Fibroblast of the aortic adventitia (primary cell): ENCODE data around the gene MAST3. TPM values are rescaled to one million over a fixed set of nuclear protein-coding genes. Genes with fewer than 3 reads are reported as not detected.

ENCODE experiments used
- DNase-seq: peaks from one replicate; pipeline ENCODE4 v3.0.0-alpha.2; 2010; ENCODE audit warnings: low read depth
- H3K4me3 ChIP-seq: 2 replicates; pipeline ENCODE4 v1.5.1; 2011; ENCODE audit warnings: low read depth, mild to moderate bottlenecking, control low read depth, low read length, moderate library complexity
- total RNA-seq: library from RNA; depleted of rRNA; stranded (reverse); fragments of >200 nt; gene quantifications from 2 replicates; pipeline ENCODE4 v1.2.3, GENCODE V29; 2012; ENCODE audit warnings: low replicate concordance
- TF ChIP-seq, protein P1 (sequence below): IDR thresholded peaks from 2 replicates; pipeline ENCODE4 v1.5.1; 2011; ENCODE audit warnings: mild to moderate bottlenecking, low read length, control low read depth, inconsistent platforms; ENCODE audit not compliant: insufficient read depth

Gene MAST3
- total RNA-seq, 1 donor: 3.1 TPM

DNA sequence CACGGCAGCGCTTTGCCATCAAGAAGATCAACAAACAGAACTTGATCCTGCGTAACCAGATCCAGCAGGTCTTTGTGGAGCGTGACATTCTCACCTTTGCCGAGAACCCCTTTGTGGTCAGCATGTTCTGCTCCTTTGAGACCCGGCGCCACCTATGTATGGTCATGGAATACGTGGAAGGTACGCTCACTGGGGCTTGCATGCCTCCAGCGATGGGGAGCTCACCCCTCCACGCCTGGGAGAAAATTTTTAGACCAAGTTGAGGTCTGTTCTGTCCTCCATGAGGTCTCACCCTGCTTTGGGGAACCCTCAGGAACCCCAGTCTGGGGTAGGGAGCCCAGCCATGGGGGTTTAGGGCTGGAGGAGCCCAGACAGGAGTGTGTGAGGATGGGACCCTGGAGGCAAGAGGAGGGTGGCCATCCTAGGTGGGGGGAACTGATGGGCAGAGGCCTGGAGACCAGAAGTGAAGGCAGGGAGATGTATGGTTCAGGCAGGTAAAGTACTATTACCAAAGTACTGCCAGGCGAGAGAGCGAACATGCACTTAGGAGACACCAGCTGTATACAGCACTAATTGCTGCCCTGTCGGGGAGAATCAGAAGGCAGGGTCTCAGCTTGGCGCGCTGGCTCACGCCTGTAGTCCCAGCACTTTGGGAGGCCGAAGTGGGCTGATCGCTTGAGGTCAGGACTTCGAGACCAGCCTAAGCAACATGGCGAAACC lies 33.1 kb downstream of the MAST3 start:
- DNase-seq: no peak
- TF ChIP-seq, protein P1, sequence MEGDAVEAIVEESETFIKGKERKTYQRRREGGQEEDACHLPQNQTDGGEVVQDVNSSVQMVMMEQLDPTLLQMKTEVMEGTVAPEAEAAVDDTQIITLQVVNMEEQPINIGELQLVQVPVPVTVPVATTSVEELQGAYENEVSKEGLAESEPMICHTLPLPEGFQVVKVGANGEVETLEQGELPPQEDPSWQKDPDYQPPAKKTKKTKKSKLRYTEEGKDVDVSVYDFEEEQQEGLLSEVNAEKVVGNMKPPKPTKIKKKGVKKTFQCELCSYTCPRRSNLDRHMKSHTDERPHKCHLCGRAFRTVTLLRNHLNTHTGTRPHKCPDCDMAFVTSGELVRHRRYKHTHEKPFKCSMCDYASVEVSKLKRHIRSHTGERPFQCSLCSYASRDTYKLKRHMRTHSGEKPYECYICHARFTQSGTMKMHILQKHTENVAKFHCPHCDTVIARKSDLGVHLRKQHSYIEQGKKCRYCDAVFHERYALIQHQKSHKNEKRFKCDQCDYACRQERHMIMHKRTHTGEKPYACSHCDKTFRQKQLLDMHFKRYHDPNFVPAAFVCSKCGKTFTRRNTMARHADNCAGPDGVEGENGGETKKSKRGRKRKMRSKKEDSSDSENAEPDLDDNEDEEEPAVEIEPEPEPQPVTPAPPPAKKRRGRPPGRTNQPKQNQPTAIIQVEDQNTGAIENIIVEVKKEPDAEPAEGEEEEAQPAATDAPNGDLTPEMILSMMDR: no peak
- no peak overlapping the region for H3K4me3 ChIP-seq

DNA sequence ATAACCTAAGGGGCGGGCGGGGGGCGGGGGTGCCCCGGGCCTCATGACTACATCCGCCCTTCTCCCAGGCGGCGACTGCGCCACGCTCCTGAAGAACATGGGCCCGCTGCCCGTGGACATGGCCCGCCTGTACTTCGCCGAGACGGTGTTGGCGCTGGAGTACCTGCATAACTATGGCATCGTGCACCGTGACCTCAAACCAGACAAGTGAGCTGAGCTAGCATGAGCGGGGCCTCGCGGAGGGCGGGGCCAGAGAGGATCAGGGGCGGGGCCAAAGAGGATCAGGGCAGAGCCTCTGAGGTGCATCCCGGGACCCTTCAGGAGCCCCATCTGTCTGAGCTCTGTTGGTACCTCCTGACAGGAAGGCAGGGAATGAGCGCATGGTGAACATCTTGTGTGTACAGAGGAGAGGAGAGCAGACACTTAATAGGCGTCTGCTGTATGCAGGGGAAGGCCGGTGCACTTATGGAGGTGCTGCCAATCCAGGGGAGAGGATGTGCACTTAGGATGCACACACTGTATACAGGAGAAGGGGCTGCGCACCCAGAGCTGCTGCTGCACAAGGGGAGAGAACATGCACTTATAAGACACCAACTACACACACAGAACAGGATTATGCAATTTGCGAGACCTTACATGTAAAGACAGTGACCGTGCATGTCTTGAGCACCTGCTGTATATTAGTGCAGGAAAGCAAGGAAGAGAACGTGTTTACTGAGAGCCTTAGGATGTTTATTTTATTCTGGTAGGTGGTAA lies 34.4 kb downstream of the MAST3 start:
- DNase-seq: no peak
- TF ChIP-seq, protein P1: no peak

DNA sequence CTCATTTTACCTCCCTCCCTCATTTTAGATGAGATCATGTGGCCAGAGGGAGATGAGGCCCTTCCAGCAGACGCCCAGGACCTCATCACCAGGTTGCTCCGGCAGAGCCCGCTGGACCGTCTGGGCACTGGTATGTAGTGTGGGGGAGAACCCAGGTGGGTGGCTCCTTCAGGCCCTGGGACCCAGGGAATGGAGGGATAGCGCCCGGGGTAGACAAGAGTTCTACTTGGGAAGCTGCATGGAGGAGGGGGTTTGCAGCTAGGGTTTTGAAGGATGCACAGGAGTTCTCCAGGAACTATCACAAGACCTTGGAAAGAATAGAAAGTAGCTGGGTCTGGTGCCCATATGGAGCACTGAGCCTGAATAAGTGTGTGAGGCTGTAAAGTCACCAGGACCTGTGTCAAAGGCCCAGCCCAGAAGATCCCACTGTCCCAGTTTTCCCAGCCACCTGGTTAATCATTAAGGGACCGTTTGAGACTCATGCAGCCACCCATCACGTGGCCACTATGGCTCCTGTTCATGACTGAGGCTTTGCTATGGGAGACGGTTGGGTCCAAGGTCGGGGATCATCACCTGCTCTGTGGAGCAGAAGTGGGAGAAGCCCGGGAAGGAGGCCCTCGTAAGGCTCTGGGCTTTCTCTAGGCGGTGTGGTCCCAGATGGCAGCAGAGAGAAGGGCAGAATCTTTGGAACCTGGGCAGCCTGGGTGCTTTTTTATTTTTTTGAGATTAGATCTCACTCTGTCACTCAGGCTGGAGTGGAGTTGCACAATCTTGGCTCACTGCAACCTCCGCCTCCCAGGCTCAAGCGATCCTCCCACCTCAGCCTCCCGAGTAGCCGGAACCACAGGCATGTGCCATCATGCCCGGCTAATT lies 38.4 kb downstream of the MAST3 start:
- TF ChIP-seq, protein P1: no peak
- no peak for DNase-seq
- H3K4me3 ChIP-seq: no peak overlapping the region

More for the DNA sequence above, 34.4 kb downstream of the MAST3 start:
- no peak overlapping the region for H3K4me3 ChIP-seq

DNA sequence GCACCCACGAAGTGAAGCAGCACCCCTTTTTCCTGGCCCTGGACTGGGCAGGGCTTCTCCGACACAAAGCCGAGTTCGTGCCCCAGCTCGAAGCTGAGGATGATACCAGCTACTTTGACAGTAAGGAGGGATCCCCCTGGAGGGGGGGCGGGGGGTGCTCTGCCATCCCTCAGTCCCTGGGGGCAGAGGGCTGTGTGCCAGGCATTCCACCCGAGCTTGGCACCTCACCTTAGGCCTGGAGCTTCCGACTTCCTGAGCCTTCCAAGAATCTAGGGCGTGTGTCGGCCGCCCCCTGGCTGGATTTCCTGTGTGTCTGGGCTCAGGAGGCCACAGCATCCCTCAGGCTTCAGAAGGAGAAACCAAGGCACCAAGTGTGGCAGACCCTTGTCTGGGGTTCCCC lies 39.7 kb downstream of the MAST3 start:
- TF ChIP-seq, protein P1: no peak

DNA sequence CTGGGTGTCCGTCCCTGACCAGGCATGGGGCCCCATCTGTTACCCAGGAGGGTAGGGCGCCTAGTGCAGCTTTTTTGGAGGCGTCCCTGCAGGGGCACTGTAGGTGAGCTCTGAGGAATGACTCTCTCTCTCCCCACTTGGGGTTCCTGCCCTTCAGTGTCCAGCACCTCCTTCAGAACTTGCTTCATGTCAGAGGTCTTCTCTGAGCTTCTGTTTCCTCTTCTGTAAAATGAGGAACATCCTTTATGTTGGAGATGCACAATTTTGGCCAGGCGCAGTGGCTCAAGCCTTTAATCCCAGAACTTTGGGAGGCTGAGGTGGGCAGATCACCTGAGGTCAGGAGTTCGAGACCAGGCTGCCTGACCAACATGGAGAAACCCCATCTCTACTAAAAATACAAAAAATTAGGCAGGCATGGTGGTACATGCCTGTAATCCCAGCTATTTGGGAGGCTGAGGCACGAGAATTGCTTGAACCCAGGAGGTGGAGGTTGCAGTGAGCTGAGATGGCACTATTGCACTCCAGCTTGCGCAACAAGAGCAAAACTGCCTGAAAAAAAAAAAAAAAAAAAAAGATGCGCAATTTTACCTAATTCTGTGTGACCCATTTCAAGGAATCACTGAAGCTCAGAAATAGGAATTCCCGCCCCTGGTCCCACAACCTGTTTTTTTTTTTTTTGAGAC lies 40.2 kb downstream of the MAST3 start:
- TF ChIP-seq, protein P1: no peak
- DNase-seq: no peak
- no peak overlapping the region for H3K4me3 ChIP-seq

More for the DNA sequence above, 39.7 kb downstream of the MAST3 start:
- no peak for DNase-seq
- H3K4me3 ChIP-seq: no peak overlapping the region

DNA sequence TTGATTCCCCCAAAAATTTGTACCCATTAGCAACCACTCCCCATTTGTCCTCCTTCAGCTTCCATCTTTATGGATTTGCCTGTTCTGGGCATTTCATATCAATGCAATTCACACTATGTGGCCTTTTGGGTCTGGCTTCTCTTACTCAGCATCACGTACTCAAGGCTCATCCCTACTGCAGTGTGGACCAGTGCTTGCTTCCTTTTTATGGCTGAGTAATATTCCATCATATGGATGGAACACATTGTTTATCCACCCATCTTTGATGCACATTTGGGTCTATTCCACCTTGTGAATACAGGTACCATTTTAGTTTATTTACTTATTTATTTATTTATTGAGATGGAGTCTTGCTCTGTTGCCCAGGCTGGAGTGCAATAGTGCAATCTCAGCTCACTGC lies 42.9 kb downstream of the MAST3 start:
- H3K4me3 ChIP-seq: no peak overlapping the region
- DNase-seq: no peak
- TF ChIP-seq, protein P1: no peak
